ENCODE measurements around the gene GALNT14.

GALNT14 gene

GRCh38 chr2:30897539-30897938 is 240.7 kb downstream of the GALNT14 start:
- no peak for TF ChIP-seq CTCF (conservative IDR thresholded peaks at IDR 0.05; ENCODE audit: low read depth, low read length)
- Histone ChIP-seq H3K79me2 (ENCODE audit: insufficient read depth, low read depth) (no peaks in the 10 kb centered on the region), H3K36me3 (ENCODE audit: insufficient read depth) (no peaks in the 10 kb centered on the region), H2AFZ (ENCODE audit: low read depth) (no peak overlapping the region), H3K4me2 (no peak overlapping the region), H4K20me1 (ENCODE audit: insufficient read depth) (no peaks in the 10 kb centered on the region), H3K9ac (no peak overlapping the region), H3K27ac (no peak overlapping the region), H3K4me1 (ENCODE audit: low read depth, poor library complexity, severe bottlenecking) (no peaks in the 10 kb centered on the region), H3K4me3 (IDR thresholded peaks at IDR 0.05; ENCODE audit: insufficient read depth, low read depth, low read length) (no peak overlapping the region), H3K27me3 (ENCODE audit: insufficient read depth, low read depth) (no peaks in the 10 kb centered on the region)

DNA sequence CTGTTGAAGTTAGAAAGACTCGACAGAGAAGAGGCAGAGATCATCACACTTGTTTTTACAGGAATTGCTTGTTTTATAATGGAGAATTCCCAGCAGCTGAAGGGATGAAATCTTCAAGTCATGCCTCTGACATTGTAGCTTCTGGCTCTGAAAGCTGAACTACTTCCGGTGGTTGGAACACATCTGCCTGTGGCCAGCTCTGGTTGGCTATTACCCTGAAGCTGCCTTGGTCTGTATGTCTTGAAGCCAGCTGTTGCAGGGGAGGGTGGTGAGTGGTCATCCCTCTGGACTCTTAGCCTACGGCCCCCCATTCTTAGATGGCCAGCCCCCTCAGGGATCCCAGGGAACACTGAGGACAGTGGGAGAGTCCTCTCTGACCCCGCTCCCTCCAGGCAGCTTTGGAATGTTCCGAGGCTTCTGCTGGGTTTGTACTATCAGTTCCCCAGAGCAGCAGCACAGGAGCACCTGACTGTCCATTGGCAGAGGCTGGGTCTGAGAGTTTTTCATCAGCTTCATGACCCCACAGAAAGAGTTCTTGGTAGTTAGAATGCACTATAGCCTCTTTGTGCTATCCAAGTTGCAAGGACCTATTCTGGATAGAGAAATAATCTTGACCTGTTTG is 243.6 kb downstream of the GALNT14 start:
- Histone ChIP-seq H3K4me3 (IDR thresholded peaks at IDR 0.05; ENCODE audit: insufficient read depth, low read depth, low read length) (no peak overlapping the region), H2AFZ (ENCODE audit: low read depth) (no peak overlapping the region), H3K27me3 (ENCODE audit: insufficient read depth, low read depth) (no peaks in the 10 kb centered on the region), H4K20me1 (ENCODE audit: insufficient read depth) (no peaks in the 10 kb centered on the region), H3K79me2 (ENCODE audit: insufficient read depth, low read depth) (no peaks in the 10 kb centered on the region), H3K4me2 (no peak overlapping the region), H3K9ac (no peak overlapping the region), H3K36me3 (ENCODE audit: insufficient read depth) (no peaks in the 10 kb centered on the region), H3K4me1 (ENCODE audit: low read depth, poor library complexity, severe bottlenecking) (no peaks in the 10 kb centered on the region), H3K27ac (no peak overlapping the region)
- TF ChIP-seq CTCF (conservative IDR thresholded peaks at IDR 0.05; ENCODE audit: low read depth, low read length): no peak

GRCh38 chr2:30888852-30889409 is 249.3 kb downstream of the GALNT14 start:
- Histone ChIP-seq H3K27me3 (ENCODE audit: insufficient read depth, low read depth) (no peaks in the 10 kb centered on the region), H3K36me3 (ENCODE audit: insufficient read depth) (no peaks in the 10 kb centered on the region), H3K4me2 (no peak overlapping the region), H2AFZ (ENCODE audit: low read depth) (no peak overlapping the region), H3K27ac (no peak overlapping the region), H3K4me1 (ENCODE audit: low read depth, poor library complexity, severe bottlenecking) (no peaks in the 10 kb centered on the region), H3K79me2 (ENCODE audit: insufficient read depth, low read depth) (no peaks in the 10 kb centered on the region), H3K9ac (no peak overlapping the region), H3K4me3 (IDR thresholded peaks at IDR 0.05; ENCODE audit: insufficient read depth, low read depth, low read length) (no peak overlapping the region), H4K20me1 (ENCODE audit: insufficient read depth) (no peaks in the 10 kb centered on the region)
- no peak for TF ChIP-seq CTCF (conservative IDR thresholded peaks at IDR 0.05; ENCODE audit: low read depth, low read length)

DNA sequence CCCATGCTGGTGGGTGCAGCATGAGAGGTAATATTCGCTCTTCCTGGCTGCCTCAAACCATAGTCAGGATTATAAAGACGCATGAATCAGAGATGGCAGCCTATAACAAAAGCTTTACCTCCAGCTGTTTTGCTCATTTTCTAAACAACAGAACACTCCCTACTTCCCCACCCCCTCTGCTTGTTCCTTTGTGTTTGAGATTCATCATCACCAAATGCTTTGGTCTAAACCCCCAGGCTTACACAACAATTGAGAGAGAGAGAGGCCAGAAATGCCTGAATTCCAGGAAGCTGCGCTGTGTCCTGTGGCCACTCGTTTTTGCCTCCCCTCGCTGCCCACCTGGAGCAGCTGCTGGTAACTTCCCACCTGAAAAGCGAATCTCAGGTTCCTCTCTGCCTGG is 252.2 kb downstream of the GALNT14 start:
- H3K4me1 ChIP-seq (ENCODE audit: low read depth, poor library complexity, severe bottlenecking): no peaks in the 10 kb centered on the region
- no peak overlapping the region for H3K4me3 ChIP-seq (IDR thresholded peaks at IDR 0.05; ENCODE audit: insufficient read depth, low read depth, low read length)
- no peaks in the 10 kb centered on the region for H3K79me2 ChIP-seq (ENCODE audit: insufficient read depth, low read depth)
- no peak overlapping the region for H2AFZ ChIP-seq (ENCODE audit: low read depth)
- no peaks in the 10 kb centered on the region for H4K20me1 ChIP-seq (ENCODE audit: insufficient read depth)
- H3K27ac ChIP-seq: no peak overlapping the region
- TF ChIP-seq CTCF (conservative IDR thresholded peaks at IDR 0.05; ENCODE audit: low read depth, low read length): no peak
- H3K9ac ChIP-seq: no peak overlapping the region
- no peaks in the 10 kb centered on the region for H3K27me3 ChIP-seq (ENCODE audit: insufficient read depth, low read depth)
- no peaks in the 10 kb centered on the region for H3K36me3 ChIP-seq (ENCODE audit: insufficient read depth)
- no peak overlapping the region for H3K4me2 ChIP-seq

Measured in KMS-11 (cell line).